ENCODE results near the gene KIAA1586. TPM values are rescaled to one million over a fixed set of nuclear protein-coding genes. Genes with fewer than 3 reads are reported as not detected.

KIAA1586 gene
- total and polyA plus RNA-seq, 9 of the 15 experiments (the other 6 are each of a cell fraction or from before 2014, with no cell fraction given), result 23.4 to 43.6 (median 29.5) TPM

DNA sequence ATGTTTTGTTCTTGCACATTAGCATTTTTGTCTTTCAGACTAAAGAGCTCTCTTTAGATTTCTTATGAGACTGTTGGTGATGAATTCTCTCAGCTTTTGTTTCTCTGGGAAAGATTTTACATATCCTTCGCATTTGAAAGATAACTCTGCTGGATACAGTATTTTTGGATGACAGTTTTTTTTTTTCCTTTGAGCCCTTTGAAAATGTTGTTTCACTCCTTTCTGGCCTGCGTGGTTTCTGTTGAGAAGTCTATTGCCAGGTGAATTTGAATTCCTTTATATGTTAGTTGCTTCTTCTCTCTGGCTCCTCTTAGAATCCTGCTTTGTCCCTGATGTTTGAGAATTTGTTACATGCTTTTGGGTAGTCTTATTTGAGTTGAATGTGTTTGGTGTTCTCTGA, 22.2 kb upstream of the KIAA1586 start (continued):
- TF ChIP-seq, protein P1, sequence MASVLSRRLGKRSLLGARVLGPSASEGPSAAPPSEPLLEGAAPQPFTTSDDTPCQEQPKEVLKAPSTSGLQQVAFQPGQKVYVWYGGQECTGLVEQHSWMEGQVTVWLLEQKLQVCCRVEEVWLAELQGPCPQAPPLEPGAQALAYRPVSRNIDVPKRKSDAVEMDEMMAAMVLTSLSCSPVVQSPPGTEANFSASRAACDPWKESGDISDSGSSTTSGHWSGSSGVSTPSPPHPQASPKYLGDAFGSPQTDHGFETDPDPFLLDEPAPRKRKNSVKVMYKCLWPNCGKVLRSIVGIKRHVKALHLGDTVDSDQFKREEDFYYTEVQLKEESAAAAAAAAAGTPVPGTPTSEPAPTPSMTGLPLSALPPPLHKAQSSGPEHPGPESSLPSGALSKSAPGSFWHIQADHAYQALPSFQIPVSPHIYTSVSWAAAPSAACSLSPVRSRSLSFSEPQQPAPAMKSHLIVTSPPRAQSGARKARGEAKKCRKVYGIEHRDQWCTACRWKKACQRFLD (CRISPR knock-in tag; IDR thresholded peaks at IDR 0.05), result no peak
- TF ChIP-seq, protein P2, sequence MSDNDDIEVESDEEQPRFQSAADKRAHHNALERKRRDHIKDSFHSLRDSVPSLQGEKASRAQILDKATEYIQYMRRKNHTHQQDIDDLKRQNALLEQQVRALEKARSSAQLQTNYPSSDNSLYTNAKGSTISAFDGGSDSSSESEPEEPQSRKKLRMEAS (CRISPR knock-in tag; IDR thresholded peaks at IDR 0.05), result no peak
- TF ChIP-seq ZNF668 (CRISPR knock-in tag; IDR thresholded peaks at IDR 0.05) (no peak), TGIF2 (CRISPR knock-in tag; IDR thresholded peaks at IDR 0.05) (no peak), RBM15 (IDR thresholded peaks at IDR 0.05; ENCODE audit: insufficient read depth, low read length) (no peak)

DNA sequence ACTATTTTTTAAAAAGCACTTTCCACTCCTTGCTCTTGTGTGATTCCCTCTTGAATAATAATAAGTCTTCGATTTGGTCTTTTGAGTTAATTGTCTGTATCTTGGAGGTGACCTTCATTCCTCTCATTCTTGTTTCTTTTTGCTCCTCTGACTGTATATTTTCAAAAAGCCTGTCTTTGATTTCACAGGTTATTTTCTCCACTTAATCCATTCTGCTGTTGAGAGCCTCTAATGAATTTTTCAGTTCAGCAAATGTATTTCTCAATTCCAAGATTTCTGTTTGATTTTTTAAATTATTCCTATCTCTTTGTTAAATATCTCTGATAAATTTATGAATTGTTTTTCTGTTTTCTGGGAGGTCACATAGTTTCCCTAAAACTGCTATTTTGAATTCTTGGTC, 21.7 kb upstream of the KIAA1586 start:
- in situ Hi-C loops (cut with MboI), result no loop called here
- DNase-seq (ENCODE audit: extremely low read depth in 1 of 4, low spot score in 3 of 4) (no peak), FAIRE-seq (no peak), ATAC-seq (no peak)
- Histone ChIP-seq H3K27ac (ENCODE audit: extremely low read depth, low read depth, low read length) (no peak overlapping the region), H3K79me2 (ENCODE audit: control insufficient read depth, insufficient read depth, low read length) (no peaks in the 10 kb centered on the region), H4K20me1 (replicated peaks; ENCODE audit: control insufficient read depth, insufficient read depth, low read length) (no peaks in the 10 kb centered on the region), H3K4me2 (ENCODE audit: insufficient read depth, low read length) (no peak overlapping the region), H3K9me1 (ENCODE audit: control insufficient read depth, insufficient read depth, low read length) (no peaks in the 10 kb centered on the region), H2AFZ (ENCODE audit: low read depth, low read length) (no peak overlapping the region), H3K36me3 (ENCODE audit: control insufficient read depth, insufficient read depth, low read length) (no peaks in the 10 kb centered on the region), H3K9ac (ENCODE audit: insufficient read depth in 1 of 2, low read depth in 2 of 2, low read length in 2 of 2) (no peak overlapping the region), H3K27me3 (ENCODE audit: control insufficient read depth in 2 of 2, insufficient read depth in 2 of 2, low read length in 2 of 2) (no peaks in the 10 kb centered on the region), H3K4me3 (no peak overlapping the region), H3K9me3 (replicated peaks; ENCODE audit: control insufficient read depth, insufficient read depth, low read depth, low read length) (peaks cover 11% of the 10 kb centered on the region), H3K4me1 (replicated peaks in 1 of 2; ENCODE audit: control insufficient read depth in 2 of 2, insufficient read depth in 2 of 2, low read length in 2 of 2) (peaks cover 1 to 3% of the 10 kb centered on the region in 2 experiments; a peak in 3 of 5 replicates)
- intact Hi-C loops (cut with micrococcal nuclease), result no loop called here
- ChIA-PET POLR2A (no interaction called here), CTCF (ENCODE audit: low intra/inter-chr PET ratio) (no interaction called here)
- BruUV-seq (replicated peaks), result no TSS peak
- 8% methylated on average over 1 of the region's 1 CpG for WGBS (ENCODE audit: insufficient coverage, low coverage, missing lambda C conversion rate)
- TF ChIP-seq, protein P3, sequence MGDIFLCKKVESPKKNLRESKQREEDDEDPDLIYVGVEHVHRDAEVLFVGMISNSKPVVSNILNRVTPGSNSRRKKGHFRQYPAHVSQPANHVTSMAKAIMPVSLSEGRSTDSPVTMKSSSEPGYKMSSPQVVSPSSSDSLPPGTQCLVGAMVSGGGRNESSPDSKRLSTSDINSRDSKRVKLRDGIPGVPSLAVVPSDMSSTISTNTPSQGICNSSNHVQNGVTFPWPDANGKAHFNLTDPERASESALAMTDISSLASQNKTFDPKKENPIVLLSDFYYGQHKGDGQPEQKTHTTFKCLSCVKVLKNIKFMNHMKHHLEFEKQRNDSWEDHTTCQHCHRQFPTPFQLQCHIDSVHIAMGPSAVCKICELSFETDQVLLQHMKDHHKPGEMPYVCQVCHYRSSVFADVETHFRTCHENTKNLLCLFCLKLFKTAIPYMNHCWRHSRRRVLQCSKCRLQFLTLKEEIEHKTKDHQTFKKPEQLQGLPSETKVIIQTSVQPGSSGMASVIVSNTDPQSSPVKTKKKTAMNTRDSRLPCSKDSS (IDR thresholded peaks at IDR 0.05; ENCODE audit: low read depth, partially characterized antibody), result peak; percentile 72
- 0 out of 2 replicates have a peak, but pooled peaks have one; percentile 39 for TF ChIP-seq CBX5 (IDR thresholded peaks at IDR 0.05; ENCODE audit: borderline replicate concordance, low read depth)
- TF ChIP-seq, protein P4, sequence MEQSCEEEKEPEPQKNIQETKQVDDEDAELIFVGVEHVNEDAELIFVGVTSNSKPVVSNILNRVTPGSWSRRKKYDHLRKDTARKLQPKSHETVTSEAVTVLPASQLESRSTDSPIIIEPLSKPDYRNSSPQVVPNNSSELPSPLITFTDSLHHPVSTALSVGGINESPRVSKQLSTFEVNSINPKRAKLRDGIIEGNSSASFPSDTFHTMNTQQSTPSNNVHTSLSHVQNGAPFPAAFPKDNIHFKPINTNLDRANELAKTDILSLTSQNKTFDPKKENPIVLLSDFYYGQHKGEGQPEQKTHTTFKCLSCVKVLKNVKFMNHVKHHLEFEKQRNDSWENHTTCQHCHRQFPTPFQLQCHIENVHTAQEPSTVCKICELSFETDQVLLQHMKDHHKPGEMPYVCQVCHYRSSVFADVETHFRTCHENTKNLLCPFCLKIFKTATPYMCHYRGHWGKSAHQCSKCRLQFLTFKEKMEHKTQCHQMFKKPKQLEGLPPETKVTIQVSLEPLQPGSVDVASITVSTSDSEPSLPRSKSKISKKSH (CRISPR knock-in tag; IDR thresholded peaks at IDR 0.05), result peak; percentile 94; the same call in 1 of the 2 replicates
- peak in 1 of 2 experiments; percentile 48; a peak in 2 of 4 replicates for TF ChIP-seq TRIM24 (IDR thresholded peaks at IDR 0.05)
- no peak for TF ChIP-seq SMAD3 (CRISPR knock-in tag; conservative IDR thresholded peaks at IDR 0.05)
- no peak for TF ChIP-seq ZFP1 (CRISPR knock-in tag; IDR thresholded peaks at IDR 0.05)
- no peak for TF ChIP-seq SREBF2 (CRISPR knock-in tag; IDR thresholded peaks at IDR 0.05)
- 0 out of 4 replicates have a peak, but pooled peaks of 1 of the 2 experiments have one; percentile 42 for TF ChIP-seq ARNT (IDR thresholded peaks at IDR 0.05)
- TF ChIP-seq CBX3 (IDR thresholded peaks at IDR 0.05; ENCODE audit: borderline replicate concordance in 1 of 2, low read length in 2 of 2), result peak in 1 of 2 experiments; percentile 82; a peak in 2 of 3 replicates
- no peak for TF ChIP-seq ZNF444 (CRISPR knock-in tag; IDR thresholded peaks at IDR 0.05)
- no peak for TF ChIP-seq NFXL1 (CRISPR knock-in tag; IDR thresholded peaks at IDR 0.05)
